Measurements from ENCODE around the gene MEN1. TPM values are rescaled to one million over a fixed set of nuclear protein-coding genes. Genes with fewer than 3 reads are reported as not detected.

Gene MEN1
- total RNA-seq, 3 donors from 2014 or later: 19.3 to 26.4 (median 21.9) TPM

GRCh38 chr11:64802370-64803157 lies 7.8 kb downstream of the MEN1 start:
- H3K9me3 ChIP-seq: no peaks in the 10 kb centered on the region
- DNase-seq (peak in 1 of 3 donors; percentile 82), ATAC-seq (peak; percentile 1)
- H3K4me1 ChIP-seq (ENCODE audit: low read depth): peaks cover 17% of the 10 kb centered on the region
- H3K36me3 ChIP-seq (ENCODE audit: low read depth): no peaks in the 10 kb centered on the region
- peak overlapping the region; percentile 24 for H3K4me3 ChIP-seq
- TF ChIP-seq, protein P1, sequence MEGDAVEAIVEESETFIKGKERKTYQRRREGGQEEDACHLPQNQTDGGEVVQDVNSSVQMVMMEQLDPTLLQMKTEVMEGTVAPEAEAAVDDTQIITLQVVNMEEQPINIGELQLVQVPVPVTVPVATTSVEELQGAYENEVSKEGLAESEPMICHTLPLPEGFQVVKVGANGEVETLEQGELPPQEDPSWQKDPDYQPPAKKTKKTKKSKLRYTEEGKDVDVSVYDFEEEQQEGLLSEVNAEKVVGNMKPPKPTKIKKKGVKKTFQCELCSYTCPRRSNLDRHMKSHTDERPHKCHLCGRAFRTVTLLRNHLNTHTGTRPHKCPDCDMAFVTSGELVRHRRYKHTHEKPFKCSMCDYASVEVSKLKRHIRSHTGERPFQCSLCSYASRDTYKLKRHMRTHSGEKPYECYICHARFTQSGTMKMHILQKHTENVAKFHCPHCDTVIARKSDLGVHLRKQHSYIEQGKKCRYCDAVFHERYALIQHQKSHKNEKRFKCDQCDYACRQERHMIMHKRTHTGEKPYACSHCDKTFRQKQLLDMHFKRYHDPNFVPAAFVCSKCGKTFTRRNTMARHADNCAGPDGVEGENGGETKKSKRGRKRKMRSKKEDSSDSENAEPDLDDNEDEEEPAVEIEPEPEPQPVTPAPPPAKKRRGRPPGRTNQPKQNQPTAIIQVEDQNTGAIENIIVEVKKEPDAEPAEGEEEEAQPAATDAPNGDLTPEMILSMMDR (IDR thresholded peaks at IDR 0.05): no peak
- intact Hi-C loops (cut with DNase I, micrococcal nuclease): no loop called here

DNA sequence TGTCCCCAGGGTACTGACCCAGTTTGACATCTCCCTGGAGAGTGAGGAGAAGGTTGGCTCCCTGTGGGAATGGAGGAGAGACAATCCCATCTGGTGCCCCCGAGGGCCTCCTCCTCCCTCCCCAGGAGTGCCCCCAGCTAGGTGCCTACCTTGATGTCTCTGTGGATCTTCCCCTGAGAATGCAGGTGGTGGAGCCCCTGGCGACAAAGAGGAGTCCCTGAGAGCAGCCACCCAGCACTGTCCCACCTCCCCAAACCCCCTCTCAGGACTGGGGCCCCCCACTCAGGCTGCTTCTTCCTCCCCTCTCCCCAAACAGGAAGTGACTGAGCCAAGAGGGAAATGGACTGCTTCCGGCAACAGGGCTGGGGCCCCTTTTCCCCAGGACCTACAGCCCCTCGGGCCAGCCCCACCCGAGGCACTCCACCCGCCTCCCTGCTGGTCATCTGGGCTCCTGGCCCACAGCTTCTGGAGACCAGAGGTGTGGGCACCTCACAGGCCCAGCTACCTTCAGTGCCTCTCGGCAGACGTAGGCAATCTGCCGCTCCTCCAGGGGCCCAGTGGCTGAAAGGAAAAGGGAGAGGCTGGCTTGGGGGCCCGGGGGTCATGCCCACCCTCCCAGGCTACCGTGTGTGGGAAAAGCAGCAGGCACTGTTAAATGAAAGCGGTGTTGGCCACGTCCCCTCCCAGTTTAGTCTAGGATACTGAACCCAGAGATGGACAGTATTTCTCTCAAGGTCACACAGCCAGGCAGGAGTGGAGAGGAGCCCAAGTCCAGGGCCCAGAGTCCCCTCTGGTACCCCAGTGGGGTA lies 8.6 kb downstream of the MEN1 start:
- DNase-seq (peak in 2 of 3 donors; percentile 51 to 66), ATAC-seq (no peak)
- Histone ChIP-seq H3K4me3 (no peak overlapping the region), H3K9me3 (no peaks in the 10 kb centered on the region), H3K4me1 (ENCODE audit: low read depth) (peaks cover 17% of the 10 kb centered on the region), H3K36me3 (ENCODE audit: low read depth) (no peaks in the 10 kb centered on the region)
- TF ChIP-seq, protein P1 (IDR thresholded peaks at IDR 0.05): no peak
- intact Hi-C loops (cut with DNase I, micrococcal nuclease): no loop called here

GRCh38 chr11:64801158-64801464 lies 9.2 kb downstream of the MEN1 start:
- H3K4me1 ChIP-seq (ENCODE audit: low read depth): peaks cover 17% of the 10 kb centered on the region
- ATAC-seq (no peak), DNase-seq (peak in 1 of 3 donors; percentile 58)
- H3K36me3 ChIP-seq (ENCODE audit: low read depth): no peaks in the 10 kb centered on the region
- TF ChIP-seq, protein P1 (IDR thresholded peaks at IDR 0.05): no peak
- no peak overlapping the region for H3K4me3 ChIP-seq
- intact Hi-C loops (cut with DNase I, micrococcal nuclease): no loop called here
- H3K9me3 ChIP-seq: no peaks in the 10 kb centered on the region

DNA sequence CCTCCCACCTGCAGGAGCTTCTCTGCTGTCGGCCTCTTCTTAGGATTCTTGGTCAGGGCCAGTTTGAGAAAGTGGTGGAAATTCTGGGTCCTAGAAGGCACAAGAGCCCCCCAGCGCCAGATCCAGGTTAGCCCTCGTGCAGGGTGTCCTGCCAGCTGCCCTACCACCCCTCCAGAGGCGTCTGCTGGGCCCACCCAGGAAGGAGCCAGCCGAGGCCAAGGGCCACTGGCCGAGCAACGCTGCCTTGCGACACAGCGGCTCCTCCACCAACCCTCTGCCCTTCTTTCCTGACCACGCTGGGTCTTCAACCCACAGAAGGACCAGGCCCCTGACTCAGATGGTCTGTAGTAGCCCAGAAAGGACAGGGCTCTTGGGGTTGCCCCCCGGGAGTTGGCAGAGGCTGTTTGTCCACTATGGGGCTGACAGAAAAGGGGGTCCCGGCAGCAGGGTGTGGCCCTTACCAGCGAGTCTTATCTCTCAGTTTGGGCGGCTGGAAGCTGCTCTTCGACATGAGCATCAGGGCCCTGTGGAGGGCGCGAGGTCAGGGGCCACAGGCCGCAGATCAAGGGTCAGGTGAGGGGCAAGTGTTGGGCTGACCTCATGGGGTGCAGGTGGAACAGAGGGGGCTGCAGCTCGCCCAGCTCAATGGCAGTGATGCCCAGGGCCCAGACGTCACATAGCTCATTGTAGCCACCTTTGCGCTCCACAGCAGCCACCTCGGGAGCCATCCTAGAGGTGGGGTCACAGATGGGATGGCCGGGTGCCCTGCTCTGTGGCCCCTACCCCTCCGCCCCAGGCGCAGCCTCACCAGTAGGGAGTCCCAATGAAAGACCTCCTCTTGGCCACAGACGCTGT lies 9.8 kb downstream of the MEN1 start:
- TF ChIP-seq, protein P1 (IDR thresholded peaks at IDR 0.05): no peak
- H3K9me3 ChIP-seq: no peaks in the 10 kb centered on the region
- peaks cover 17% of the 10 kb centered on the region for H3K4me1 ChIP-seq (ENCODE audit: low read depth)
- intact Hi-C loops (cut with DNase I, micrococcal nuclease): no loop called here
- no peak for ATAC-seq
- no peaks in the 10 kb centered on the region for H3K36me3 ChIP-seq (ENCODE audit: low read depth)
- peak in 1 of 3 donors; percentile 55 for DNase-seq
- H3K4me3 ChIP-seq: no peak overlapping the region

- intact Hi-C loops (cut with DNase I, micrococcal nuclease): no loop called here
- no peaks in the 10 kb centered on the region for H3K9me3 ChIP-seq
- no peaks in the 10 kb centered on the region for H3K36me3 ChIP-seq (ENCODE audit: low read depth)
- ATAC-seq (no peak), DNase-seq (peak in 1 of 3 donors; percentile 42)
- H3K4me3 ChIP-seq: no peak overlapping the region
- peaks cover 17% of the 10 kb centered on the region for H3K4me1 ChIP-seq (ENCODE audit: low read depth)
- TF ChIP-seq, protein P1 (IDR thresholded peaks at IDR 0.05): no peak
These were observed 10.6 kb downstream of the MEN1 start for GRCh38 chr11:64799623-64800302.
